ENCODE results near the gene ASTN2. TPM values are rescaled to one million over a fixed set of nuclear protein-coding genes. Genes with fewer than 3 reads are reported as not detected.

Gene ASTN2
- total and polyA plus RNA-seq, 2 experiments from 2014 or later, result 7.0 to 24.6 TPM

DNA sequence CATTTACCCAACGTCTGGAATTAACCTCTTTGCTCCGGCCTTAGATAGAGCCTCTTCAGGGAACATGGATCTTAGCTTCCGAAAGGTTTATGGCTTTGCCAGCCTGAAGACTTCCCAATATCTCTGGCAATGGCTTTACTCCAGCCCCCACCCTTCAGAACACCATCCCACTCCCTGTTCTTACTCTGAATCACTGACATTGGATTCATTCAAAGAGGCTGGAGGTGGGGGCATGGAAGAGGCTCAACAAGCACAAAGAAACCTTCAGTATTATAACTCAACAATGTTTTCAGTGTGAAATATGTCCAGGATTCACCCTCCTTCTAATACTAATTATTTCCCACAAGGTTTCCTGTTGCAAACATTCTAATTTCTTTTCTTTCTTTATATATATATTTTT is 91.5 kb downstream of the ASTN2 start:
- no peak for ATAC-seq
- H3K27ac Mint-ChIP-seq, result no peak overlapping the region

More for the DNA sequence above, 91.5 kb downstream of the ASTN2 start:
- Mint-ChIP-seq H3K27me3 (ENCODE audit: insufficient read depth, low read depth, poor library complexity) (no peaks in the 10 kb centered on the region), H3K4me3 (no peak overlapping the region), H3K36me3 (ENCODE audit: low read depth) (no peaks in the 10 kb centered on the region), H3K4me1 (peaks cover 8% of the 10 kb centered on the region; the same call in 2 of the 3 replicates), H3K9me3 (no peaks in the 10 kb centered on the region; the same call in 2 of the 3 replicates)
- no peak for DNase-seq (ENCODE audit: low spot score)
- TF ChIP-seq, protein P1, sequence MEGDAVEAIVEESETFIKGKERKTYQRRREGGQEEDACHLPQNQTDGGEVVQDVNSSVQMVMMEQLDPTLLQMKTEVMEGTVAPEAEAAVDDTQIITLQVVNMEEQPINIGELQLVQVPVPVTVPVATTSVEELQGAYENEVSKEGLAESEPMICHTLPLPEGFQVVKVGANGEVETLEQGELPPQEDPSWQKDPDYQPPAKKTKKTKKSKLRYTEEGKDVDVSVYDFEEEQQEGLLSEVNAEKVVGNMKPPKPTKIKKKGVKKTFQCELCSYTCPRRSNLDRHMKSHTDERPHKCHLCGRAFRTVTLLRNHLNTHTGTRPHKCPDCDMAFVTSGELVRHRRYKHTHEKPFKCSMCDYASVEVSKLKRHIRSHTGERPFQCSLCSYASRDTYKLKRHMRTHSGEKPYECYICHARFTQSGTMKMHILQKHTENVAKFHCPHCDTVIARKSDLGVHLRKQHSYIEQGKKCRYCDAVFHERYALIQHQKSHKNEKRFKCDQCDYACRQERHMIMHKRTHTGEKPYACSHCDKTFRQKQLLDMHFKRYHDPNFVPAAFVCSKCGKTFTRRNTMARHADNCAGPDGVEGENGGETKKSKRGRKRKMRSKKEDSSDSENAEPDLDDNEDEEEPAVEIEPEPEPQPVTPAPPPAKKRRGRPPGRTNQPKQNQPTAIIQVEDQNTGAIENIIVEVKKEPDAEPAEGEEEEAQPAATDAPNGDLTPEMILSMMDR (conservative IDR thresholded peaks at IDR 0.05; ENCODE audit: low read depth in 2 of 2), result no peak
- no peak for TF ChIP-seq POLR2AphosphoS5 (IDR thresholded peaks at IDR 0.05; ENCODE audit: low read depth)
- TF ChIP-seq, protein P2, sequence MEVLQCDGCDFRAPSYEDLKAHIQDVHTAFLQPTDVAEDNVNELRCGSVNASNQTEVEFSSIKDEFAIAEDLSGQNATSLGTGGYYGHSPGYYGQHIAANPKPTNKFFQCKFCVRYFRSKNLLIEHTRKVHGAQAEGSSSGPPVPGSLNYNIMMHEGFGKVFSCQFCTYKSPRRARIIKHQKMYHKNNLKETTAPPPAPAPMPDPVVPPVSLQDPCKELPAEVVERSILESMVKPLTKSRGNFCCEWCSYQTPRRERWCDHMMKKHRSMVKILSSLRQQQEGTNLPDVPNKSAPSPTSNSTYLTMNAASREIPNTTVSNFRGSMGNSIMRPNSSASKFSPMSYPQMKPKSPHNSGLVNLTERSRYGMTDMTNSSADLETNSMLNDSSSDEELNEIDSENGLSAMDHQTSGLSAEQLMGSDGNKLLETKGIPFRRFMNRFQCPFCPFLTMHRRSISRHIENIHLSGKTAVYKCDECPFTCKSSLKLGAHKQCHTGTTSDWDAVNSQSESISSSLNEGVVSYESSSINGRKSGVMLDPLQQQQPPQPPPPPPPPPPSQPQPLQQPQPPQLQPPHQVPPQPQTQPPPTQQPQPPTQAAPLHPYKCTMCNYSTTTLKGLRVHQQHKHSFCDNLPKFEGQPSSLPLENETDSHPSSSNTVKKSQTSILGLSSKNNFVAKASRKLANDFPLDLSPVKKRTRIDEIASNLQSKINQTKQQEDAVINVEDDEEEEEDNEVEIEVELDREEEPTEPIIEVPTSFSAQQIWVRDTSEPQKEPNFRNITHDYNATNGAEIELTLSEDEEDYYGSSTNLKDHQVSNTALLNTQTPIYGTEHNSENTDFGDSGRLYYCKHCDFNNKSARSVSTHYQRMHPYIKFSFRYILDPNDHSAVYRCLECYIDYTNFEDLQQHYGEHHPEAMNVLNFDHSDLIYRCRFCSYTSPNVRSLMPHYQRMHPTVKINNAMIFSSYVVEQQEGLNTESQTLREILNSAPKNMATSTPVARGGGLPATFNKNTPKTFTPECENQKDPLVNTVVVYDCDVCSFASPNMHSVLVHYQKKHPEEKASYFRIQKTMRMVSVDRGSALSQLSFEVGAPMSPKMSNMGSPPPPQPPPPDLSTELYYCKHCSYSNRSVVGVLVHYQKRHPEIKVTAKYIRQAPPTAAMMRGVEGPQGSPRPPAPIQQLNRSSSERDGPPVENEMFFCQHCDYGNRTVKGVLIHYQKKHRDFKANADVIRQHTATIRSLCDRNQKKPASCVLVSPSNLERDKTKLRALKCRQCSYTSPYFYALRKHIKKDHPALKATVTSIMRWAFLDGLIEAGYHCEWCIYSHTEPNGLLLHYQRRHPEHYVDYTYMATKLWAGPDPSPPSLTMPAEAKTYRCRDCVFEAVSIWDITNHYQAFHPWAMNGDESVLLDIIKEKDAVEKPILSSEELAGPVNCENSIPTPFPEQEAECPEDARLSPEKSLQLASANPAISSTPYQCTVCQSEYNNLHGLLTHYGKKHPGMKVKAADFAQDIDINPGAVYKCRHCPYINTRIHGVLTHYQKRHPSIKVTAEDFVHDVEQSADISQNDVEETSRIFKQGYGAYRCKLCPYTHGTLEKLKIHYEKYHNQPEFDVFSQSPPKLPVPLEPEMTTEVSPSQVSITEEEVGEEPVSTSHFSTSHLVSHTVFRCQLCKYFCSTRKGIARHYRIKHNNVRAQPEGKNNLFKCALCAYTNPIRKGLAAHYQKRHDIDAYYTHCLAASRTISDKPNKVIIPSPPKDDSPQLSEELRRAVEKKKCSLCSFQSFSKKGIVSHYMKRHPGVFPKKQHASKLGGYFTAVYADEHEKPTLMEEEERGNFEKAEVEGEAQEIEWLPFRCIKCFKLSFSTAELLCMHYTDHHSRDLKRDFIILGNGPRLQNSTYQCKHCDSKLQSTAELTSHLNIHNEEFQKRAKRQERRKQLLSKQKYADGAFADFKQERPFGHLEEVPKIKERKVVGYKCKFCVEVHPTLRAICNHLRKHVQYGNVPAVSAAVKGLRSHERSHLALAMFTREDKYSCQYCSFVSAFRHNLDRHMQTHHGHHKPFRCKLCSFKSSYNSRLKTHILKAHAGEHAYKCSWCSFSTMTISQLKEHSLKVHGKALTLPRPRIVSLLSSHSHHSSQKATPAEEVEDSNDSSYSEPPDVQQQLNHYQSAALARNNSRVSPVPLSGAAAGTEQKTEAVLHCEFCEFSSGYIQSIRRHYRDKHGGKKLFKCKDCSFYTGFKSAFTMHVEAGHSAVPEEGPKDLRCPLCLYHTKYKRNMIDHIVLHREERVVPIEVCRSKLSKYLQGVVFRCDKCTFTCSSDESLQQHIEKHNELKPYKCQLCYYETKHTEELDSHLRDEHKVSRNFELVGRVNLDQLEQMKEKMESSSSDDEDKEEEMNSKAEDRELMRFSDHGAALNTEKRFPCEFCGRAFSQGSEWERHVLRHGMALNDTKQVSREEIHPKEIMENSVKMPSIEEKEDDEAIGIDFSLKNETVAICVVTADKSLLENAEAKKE (CRISPR knock-in tag; IDR thresholded peaks at IDR 0.05), result no peak
- TF ChIP-seq EZH2 (IDR thresholded peaks at IDR 0.05; ENCODE audit: low read depth, unreplicated experiment), result no peak
- TF ChIP-seq, protein P3, sequence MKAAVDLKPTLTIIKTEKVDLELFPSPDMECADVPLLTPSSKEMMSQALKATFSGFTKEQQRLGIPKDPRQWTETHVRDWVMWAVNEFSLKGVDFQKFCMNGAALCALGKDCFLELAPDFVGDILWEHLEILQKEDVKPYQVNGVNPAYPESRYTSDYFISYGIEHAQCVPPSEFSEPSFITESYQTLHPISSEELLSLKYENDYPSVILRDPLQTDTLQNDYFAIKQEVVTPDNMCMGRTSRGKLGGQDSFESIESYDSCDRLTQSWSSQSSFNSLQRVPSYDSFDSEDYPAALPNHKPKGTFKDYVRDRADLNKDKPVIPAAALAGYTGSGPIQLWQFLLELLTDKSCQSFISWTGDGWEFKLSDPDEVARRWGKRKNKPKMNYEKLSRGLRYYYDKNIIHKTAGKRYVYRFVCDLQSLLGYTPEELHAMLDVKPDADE (IDR thresholded peaks at IDR 0.05), result no peak
- no peak for TF ChIP-seq NANOG (IDR thresholded peaks at IDR 0.05; ENCODE audit: borderline replicate concordance)
- TF ChIP-seq EZH2phosphoT487 (IDR thresholded peaks at IDR 0.05; ENCODE audit: unreplicated experiment), result no peak
- no peak for TF ChIP-seq ZNF331 (CRISPR knock-in tag; IDR thresholded peaks at IDR 0.05; ENCODE audit: low read depth)
- TF ChIP-seq STAT1 (IDR thresholded peaks at IDR 0.05; ENCODE audit: unreplicated experiment), result no peak
- no peak for TF ChIP-seq CREB1 (CRISPR knock-in tag; IDR thresholded peaks at IDR 0.05; ENCODE audit: low read depth)
- no peak for TF ChIP-seq JUNB (IDR thresholded peaks at IDR 0.05; ENCODE audit: unreplicated experiment)
- TF ChIP-seq, protein P4, sequence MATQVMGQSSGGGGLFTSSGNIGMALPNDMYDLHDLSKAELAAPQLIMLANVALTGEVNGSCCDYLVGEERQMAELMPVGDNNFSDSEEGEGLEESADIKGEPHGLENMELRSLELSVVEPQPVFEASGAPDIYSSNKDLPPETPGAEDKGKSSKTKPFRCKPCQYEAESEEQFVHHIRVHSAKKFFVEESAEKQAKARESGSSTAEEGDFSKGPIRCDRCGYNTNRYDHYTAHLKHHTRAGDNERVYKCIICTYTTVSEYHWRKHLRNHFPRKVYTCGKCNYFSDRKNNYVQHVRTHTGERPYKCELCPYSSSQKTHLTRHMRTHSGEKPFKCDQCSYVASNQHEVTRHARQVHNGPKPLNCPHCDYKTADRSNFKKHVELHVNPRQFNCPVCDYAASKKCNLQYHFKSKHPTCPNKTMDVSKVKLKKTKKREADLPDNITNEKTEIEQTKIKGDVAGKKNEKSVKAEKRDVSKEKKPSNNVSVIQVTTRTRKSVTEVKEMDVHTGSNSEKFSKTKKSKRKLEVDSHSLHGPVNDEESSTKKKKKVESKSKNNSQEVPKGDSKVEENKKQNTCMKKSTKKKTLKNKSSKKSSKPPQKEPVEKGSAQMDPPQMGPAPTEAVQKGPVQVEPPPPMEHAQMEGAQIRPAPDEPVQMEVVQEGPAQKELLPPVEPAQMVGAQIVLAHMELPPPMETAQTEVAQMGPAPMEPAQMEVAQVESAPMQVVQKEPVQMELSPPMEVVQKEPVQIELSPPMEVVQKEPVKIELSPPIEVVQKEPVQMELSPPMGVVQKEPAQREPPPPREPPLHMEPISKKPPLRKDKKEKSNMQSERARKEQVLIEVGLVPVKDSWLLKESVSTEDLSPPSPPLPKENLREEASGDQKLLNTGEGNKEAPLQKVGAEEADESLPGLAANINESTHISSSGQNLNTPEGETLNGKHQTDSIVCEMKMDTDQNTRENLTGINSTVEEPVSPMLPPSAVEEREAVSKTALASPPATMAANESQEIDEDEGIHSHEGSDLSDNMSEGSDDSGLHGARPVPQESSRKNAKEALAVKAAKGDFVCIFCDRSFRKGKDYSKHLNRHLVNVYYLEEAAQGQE (IDR thresholded peaks at IDR 0.05; ENCODE audit: unreplicated experiment), result no peak
- no peak for TF ChIP-seq ZNF114 (CRISPR knock-in tag; IDR thresholded peaks at IDR 0.05)
- Histone ChIP-seq H3K79me2 (replicated peaks; ENCODE audit: insufficient read depth) (no peaks in the 10 kb centered on the region), H3K27me3 (ENCODE audit: insufficient read depth) (no peaks in the 10 kb centered on the region), H3K27ac (ENCODE audit: low read depth) (no peak overlapping the region), H3K4me2 (no peak overlapping the region), H3K9me2 (ENCODE audit: insufficient read depth) (no peaks in the 10 kb centered on the region), H3F3A (replicated peaks; ENCODE audit: low read depth) (no peaks in the 10 kb centered on the region), H4K20me1 (replicated peaks; ENCODE audit: insufficient read depth) (peaks cover 4% of the 10 kb centered on the region; the same call in 1 of the 2 replicates), H3K4me1 (ENCODE audit: insufficient read depth) (no peaks in the 10 kb centered on the region), H3K4me3 (no peak overlapping the region), H2AFZ (no peak overlapping the region), H3K36me3 (ENCODE audit: insufficient read depth) (no peaks in the 10 kb centered on the region)

Data from GM23338 (cell line).